22Rv1 (cell line): ENCODE measurements around the gene SLC9A5.

ENCODE experiments used
- H3K27ac ChIP-seq: fragments of 450-650 bp; 2 replicates; pipeline ENCODE4 v1.5.1; 2017
- ZFX ChIP-seq: fragments of 450-650 bp; IDR thresholded peaks from 2 replicates; pipeline ENCODE4 v1.6.1; 2017; ENCODE audit warnings: antibody characterized with exemption, borderline replicate concordance
- TF ChIP-seq, protein P1 (sequence below): fragments of 450-650 bp; IDR thresholded peaks from 2 replicates; pipeline ENCODE4 v1.5.1; 2017; ENCODE audit warnings: mild to moderate bottlenecking

Gene SLC9A5

DNA sequence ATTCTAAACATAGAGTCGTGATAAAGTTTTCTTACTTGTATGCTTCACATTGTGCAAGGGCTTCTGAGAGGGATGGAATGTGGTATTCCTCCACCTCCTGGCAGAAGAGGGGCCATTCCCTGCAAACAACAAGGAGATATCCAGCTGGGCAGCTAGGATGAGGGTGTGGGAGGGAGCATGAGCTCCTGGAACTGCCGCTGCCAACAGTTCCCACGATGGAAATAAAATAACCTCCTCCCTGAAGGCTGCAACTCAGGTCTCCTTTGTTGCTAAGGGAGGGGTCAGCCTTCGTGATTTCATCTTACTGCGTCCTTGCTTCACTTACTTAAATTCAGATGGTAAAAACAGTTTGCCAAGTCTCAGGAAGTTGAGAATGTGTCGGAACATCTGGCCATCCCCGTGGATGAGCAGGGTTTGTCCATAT is 46.2 kb downstream of the SLC9A5 start:
- no peak overlapping the region for H3K27ac ChIP-seq
- TF ChIP-seq, protein P1, sequence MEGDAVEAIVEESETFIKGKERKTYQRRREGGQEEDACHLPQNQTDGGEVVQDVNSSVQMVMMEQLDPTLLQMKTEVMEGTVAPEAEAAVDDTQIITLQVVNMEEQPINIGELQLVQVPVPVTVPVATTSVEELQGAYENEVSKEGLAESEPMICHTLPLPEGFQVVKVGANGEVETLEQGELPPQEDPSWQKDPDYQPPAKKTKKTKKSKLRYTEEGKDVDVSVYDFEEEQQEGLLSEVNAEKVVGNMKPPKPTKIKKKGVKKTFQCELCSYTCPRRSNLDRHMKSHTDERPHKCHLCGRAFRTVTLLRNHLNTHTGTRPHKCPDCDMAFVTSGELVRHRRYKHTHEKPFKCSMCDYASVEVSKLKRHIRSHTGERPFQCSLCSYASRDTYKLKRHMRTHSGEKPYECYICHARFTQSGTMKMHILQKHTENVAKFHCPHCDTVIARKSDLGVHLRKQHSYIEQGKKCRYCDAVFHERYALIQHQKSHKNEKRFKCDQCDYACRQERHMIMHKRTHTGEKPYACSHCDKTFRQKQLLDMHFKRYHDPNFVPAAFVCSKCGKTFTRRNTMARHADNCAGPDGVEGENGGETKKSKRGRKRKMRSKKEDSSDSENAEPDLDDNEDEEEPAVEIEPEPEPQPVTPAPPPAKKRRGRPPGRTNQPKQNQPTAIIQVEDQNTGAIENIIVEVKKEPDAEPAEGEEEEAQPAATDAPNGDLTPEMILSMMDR = no peak
- no peak for TF ChIP-seq ZFX

GRCh38 chr16:67296420-67296819 is 47.6 kb downstream of the SLC9A5 start:
- TF ChIP-seq, protein P1 = no peak
- no peak for TF ChIP-seq ZFX
- H3K27ac ChIP-seq = no peak overlapping the region

GRCh38 chr16:67298277-67298676 is 49.5 kb downstream of the SLC9A5 start:
- no peak overlapping the region for H3K27ac ChIP-seq
- TF ChIP-seq ZFX = no peak
- TF ChIP-seq, protein P1 = no peak

GRCh38 chr16:67299269-67299668 is 50.5 kb downstream of the SLC9A5 start:
- no peak overlapping the region for H3K27ac ChIP-seq
- TF ChIP-seq, protein P1 = no peak
- TF ChIP-seq ZFX = no peak

DNA sequence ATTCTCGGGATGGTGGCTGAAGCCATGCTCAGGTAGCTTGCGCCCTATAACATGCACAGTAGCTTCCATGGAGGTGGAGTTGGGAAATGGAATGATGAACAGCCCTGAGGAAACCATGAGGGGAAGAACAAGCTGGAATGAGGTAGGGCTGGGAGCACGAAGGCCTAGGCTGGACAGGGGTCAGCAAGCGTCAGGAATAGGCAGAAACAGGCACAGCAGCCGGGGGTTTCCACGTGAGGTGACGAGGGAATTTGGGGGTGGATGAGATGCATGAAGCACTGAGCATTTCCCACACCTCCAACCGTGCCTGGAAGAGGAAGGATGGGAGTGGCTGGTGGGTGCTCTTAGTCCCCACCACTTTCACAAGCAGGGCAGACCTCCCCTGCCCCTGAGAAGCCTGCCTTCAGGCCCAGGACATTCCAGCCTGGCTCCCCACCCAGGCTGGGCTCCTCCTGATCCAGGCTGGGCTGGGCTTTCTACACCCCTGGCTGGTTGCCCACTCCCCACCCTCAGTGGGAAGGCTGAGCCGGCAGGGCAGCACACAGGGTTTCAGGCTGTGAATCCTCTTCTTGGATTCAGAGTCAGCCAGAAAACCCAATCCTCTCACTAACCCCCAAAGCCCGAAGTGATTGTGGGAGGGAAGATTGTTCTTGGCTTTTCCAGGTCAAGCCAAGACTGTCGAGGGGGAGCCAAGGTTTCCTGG is 52.5 kb downstream of the SLC9A5 start:
- TF ChIP-seq, protein P1 = no peak
- TF ChIP-seq ZFX = no peak
- H3K27ac ChIP-seq = no peak overlapping the region

- no peak overlapping the region for H3K27ac ChIP-seq
- no peak for TF ChIP-seq ZFX
- TF ChIP-seq, protein P1 = no peak
These were observed 53.3 kb downstream of the SLC9A5 start for GRCh38 chr16:67302076-67302475.

DNA sequence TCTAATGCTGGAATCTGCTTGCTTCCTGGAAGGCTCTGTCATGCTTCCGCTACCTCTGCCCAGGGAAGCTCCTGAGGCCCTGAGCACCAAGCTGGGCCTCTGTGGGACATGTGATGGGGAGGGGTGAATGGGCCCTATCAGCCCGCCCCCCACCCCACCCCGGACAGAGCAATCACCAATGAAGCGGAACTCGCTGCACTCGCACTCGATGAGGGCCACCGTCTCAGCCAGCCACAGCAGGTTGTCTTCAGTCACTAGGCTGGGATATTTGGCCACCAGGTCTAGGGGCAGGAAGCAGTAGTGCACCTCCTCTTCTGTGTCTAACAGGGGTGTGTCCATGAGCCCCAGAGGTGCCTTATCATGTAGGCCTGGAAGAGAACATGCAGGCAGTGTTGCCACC is 54.2 kb downstream of the SLC9A5 start:
- H3K27ac ChIP-seq = no peak overlapping the region
- TF ChIP-seq, protein P1 = no peak
- no peak for TF ChIP-seq ZFX
